ENCODE measurements around the gene SYNE1. TPM values are rescaled to one million over a fixed set of nuclear protein-coding genes. Genes with fewer than 3 reads are reported as not detected.
"Not testable (repeated sequence)": the region's sequence is repeated elsewhere in the genome, so short reads cannot be mapped to it uniquely, and the experiment has no call there.

SYNE1 gene
- total RNA-seq, 2 donors from 2014 or later, result 135 to 160 TPM

DNA sequence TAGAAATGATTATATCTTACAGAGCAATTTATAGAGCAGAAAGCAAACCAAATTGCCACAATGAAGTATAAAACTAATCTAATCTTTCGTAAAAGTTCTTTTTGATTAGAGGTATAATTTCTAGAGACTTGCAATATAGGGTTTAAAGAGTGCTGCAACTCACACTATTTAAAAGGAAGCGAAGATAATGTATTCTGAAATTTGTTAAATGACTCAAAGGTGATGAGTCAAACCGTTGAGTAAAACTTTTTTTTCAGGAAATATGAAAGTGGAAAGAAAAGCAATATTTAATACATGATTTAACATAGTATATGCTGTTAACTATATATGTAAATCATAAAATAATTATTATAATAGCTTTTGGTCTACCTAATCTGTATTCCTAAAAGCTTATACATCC lies 133.6 kb downstream of the SYNE1 start:
- TF ChIP-seq, protein P1, sequence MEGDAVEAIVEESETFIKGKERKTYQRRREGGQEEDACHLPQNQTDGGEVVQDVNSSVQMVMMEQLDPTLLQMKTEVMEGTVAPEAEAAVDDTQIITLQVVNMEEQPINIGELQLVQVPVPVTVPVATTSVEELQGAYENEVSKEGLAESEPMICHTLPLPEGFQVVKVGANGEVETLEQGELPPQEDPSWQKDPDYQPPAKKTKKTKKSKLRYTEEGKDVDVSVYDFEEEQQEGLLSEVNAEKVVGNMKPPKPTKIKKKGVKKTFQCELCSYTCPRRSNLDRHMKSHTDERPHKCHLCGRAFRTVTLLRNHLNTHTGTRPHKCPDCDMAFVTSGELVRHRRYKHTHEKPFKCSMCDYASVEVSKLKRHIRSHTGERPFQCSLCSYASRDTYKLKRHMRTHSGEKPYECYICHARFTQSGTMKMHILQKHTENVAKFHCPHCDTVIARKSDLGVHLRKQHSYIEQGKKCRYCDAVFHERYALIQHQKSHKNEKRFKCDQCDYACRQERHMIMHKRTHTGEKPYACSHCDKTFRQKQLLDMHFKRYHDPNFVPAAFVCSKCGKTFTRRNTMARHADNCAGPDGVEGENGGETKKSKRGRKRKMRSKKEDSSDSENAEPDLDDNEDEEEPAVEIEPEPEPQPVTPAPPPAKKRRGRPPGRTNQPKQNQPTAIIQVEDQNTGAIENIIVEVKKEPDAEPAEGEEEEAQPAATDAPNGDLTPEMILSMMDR (IDR thresholded peaks at IDR 0.05), result no peak
- no peak overlapping the region for H3K27ac ChIP-seq
- DNase-seq (ENCODE audit: low spot score), result no peak
- H3K4me1 ChIP-seq, result no peaks in the 10 kb centered on the region
- H3K36me3 ChIP-seq, result no peaks in the 10 kb centered on the region
- H3K9me3 ChIP-seq, result no peaks in the 10 kb centered on the region
- H3K4me3 ChIP-seq, result no peak overlapping the region
- no peaks in the 10 kb centered on the region for H3K27me3 ChIP-seq

- TF ChIP-seq, protein P1 (IDR thresholded peaks at IDR 0.05), result no peak
- H3K4me1 ChIP-seq, result no peaks in the 10 kb centered on the region
- H3K27ac ChIP-seq, result no peak overlapping the region
- no peak for DNase-seq (ENCODE audit: low spot score)
- H3K27me3 ChIP-seq, result no peaks in the 10 kb centered on the region
- H3K36me3 ChIP-seq, result no peaks in the 10 kb centered on the region
- H3K4me3 ChIP-seq, result no peak overlapping the region
- no peaks in the 10 kb centered on the region for H3K9me3 ChIP-seq
Measured at GRCh38 chr6:152502421-152503188, 134.6 kb downstream of the SYNE1 start.

DNA sequence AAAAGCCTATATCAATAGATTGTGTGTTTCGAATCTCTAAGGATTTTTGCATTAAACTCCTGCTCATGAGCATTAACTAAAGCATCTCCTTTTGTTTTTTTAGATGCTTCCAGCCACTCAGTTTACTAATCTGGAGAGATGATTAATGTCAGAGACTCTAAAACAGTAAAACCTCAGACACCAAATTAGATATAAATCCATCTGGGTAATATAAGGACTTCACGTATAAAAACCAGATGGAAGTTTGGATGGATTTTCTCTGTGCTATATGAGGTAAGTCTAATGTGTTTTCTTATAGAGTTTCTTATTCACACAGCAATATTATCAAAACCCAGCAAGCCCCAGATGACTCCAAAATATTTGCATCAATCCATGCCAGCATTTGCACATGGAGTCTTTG lies 137.2 kb downstream of the SYNE1 start:
- Histone ChIP-seq H3K4me3 (no peak overlapping the region), H3K36me3 (no peaks in the 10 kb centered on the region), H3K27ac (no peak overlapping the region), H3K4me1 (no peaks in the 10 kb centered on the region), H3K27me3 (no peaks in the 10 kb centered on the region), H3K9me3 (no peaks in the 10 kb centered on the region)
- no peak for DNase-seq (ENCODE audit: low spot score)
- TF ChIP-seq, protein P1 (IDR thresholded peaks at IDR 0.05), result no peak

- TF ChIP-seq, protein P1 (IDR thresholded peaks at IDR 0.05), result no peak
- no peaks in the 10 kb centered on the region for H3K27me3 ChIP-seq
- DNase-seq (ENCODE audit: low spot score), result no peak
- H3K4me3 ChIP-seq, result no peak overlapping the region
- H3K9me3 ChIP-seq, result no peaks in the 10 kb centered on the region
- no peak overlapping the region for H3K27ac ChIP-seq
- no peaks in the 10 kb centered on the region for H3K36me3 ChIP-seq
- no peaks in the 10 kb centered on the region for H3K4me1 ChIP-seq
Measured at GRCh38 chr6:152496731-152497130, 140.4 kb downstream of the SYNE1 start.

- not testable (repeated sequence) for H3K4me3 ChIP-seq
Measured at GRCh38 chr6:152495456-152495855, 141.7 kb downstream of the SYNE1 start.

DNA sequence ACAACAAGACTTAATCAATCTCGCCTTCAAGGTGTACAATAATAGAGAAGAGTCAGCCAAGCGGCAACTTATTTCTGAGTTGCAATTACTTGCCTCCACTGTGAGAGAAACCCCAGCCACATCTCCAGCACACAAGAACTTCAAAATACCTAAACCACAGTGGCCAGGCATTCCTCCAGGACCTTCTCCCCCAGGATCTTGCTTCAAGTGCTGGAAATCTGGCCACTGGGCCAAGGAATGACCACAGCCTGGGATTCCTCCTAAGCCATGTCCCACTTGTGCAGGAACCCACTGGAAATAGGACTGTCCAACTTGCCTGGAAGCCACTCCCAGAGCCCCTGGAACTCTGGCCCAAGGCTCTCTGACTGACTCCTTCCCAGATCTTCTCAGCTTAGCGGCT lies 144.9 kb downstream of the SYNE1 start:
- not testable (repeated sequence) for H3K27ac ChIP-seq; DNase-seq (ENCODE audit: low spot score); H3K27me3 ChIP-seq

More at GRCh38 chr6:152495456-152495855, 141.7 kb downstream of the SYNE1 start:
- H3K27me3 ChIP-seq; H3K4me1 ChIP-seq; H3K36me3 ChIP-seq; H3K9me3 ChIP-seq; H3K27ac ChIP-seq; DNase-seq (ENCODE audit: low spot score): not testable (repeated sequence)

DNA sequence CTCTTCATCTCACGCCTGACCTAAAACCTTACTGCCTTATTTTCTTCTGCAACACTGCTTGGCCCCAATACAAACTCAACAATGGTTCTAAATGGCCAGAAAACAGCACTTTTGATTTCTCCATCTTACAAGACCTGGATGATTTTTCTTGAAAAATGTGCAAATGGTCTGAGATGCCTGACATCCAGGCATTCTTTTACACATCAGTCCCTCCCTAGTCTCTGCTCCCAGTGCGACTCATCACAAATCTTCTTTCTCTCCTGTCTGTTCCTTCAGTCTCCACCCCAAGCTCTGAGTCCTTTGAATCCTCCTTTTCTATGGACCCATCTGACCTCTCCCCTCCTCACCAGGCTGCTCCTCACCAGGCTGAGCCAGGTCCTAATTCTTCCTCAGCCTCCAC lies 145.7 kb downstream of the SYNE1 start:
- not testable (repeated sequence) for DNase-seq (ENCODE audit: low spot score); H3K27ac ChIP-seq; H3K9me3 ChIP-seq; H3K4me3 ChIP-seq; H3K27me3 ChIP-seq; H3K4me1 ChIP-seq; H3K36me3 ChIP-seq

More for the DNA sequence above, 144.9 kb downstream of the SYNE1 start:
- H3K9me3 ChIP-seq, H3K4me1 ChIP-seq, H3K36me3 ChIP-seq, H3K4me3 ChIP-seq: not testable (repeated sequence)

DNA sequence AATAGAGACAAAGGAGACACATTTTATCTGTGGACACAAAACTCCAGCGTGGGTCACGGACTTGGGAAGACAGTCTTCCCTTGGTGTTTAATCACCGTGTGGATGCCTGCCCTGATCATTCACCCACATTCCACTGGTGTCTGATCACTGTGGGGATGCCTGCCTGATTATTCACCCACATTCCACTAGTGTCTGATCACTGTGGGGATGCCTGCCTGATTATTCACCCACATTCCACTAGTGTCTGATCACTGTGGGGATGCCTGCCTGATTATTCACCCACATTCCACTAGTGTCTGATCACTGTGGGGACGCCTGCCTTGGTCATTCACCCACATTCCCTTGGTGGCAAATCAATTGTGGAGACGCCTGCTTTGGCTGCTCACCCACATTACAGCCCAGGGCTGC lies 146.2 kb downstream of the SYNE1 start:
- not testable (repeated sequence) for H3K9me3 ChIP-seq, H3K27ac ChIP-seq, H3K27me3 ChIP-seq

More for the DNA sequence above, 146.2 kb downstream of the SYNE1 start:
- not testable (repeated sequence) for H3K4me3 ChIP-seq; H3K36me3 ChIP-seq; H3K4me1 ChIP-seq; DNase-seq (ENCODE audit: low spot score)

All from right atrium auricular region (tissue), 2 donors.